ENCODE measurements around the gene MITF. TPM values are rescaled to one million over a fixed set of nuclear protein-coding genes. Genes with fewer than 3 reads are reported as not detected.
"Not testable (repeated sequence)": the region's sequence is repeated elsewhere in the genome, so short reads cannot be mapped to it uniquely, and the experiment has no call there.

MITF gene
- total and polyA plus RNA-seq, 3 experiments from 2014 or later: 0.38 to 0.81 TPM; not detected in 1

- H3K9me3 ChIP-seq (ENCODE audit: low read length); H3K36me3 ChIP-seq (ENCODE audit: insufficient read depth, low read length); DNase-seq; POLR2A ChIA-PET; H3K27ac Mint-ChIP-seq; CTCF ChIA-PET; H3K36me3 Mint-ChIP-seq; H3K4me1 ChIP-seq (ENCODE audit: insufficient read depth, low read length); H3K4me1 Mint-ChIP-seq; H3K27me3 ChIP-seq (ENCODE audit: insufficient read depth, low read length, poor library complexity, severe bottlenecking); H3K4me3 ChIP-seq (ENCODE audit: low read length); H3K27me3 Mint-ChIP-seq; H3K4me3 Mint-ChIP-seq; H3K9me3 Mint-ChIP-seq; H3K27ac ChIP-seq (ENCODE audit: low read depth, low read length): not testable (repeated sequence)
Measured at GRCh38 chr3:69920009-69920408, 180.7 kb downstream of the MITF start.

DNA sequence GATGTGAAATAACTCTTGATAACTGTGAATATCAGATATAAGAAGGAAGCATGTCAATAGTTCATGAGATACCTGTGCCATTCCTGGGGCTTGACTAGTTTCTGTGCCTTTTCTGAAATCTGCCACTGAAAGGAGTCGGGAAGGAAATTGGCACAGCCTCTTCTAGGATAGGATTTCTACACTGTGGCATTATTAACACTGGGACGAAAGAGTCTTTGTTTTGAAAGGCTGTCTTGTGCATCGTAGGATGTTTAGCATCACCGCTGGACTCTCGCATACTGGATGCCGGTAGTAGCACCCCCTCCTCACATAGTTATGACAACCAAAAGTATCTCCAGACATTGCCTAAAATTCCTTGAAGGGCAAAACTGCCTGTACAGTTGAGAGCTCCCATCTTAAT, 182.4 kb downstream of the MITF start:
- ChIA-PET CTCF (no interaction called here), POLR2A (no interaction called here)
- no peaks in the 10 kb centered on the region for H3K27me3 Mint-ChIP-seq
- H3K27ac ChIP-seq (ENCODE audit: low read depth, low read length): no peak overlapping the region
- no peaks in the 10 kb centered on the region for H3K9me3 ChIP-seq (ENCODE audit: low read length)
- H3K27ac Mint-ChIP-seq: no peak overlapping the region
- H3K4me3 ChIP-seq (ENCODE audit: low read length): no peak overlapping the region
- H3K9me3 Mint-ChIP-seq: peaks cover 0 to 2% (median 0%) of the 10 kb centered on the region in 5 donors
- H3K4me3 Mint-ChIP-seq: no peak overlapping the region
- no peaks in the 10 kb centered on the region for H3K4me1 Mint-ChIP-seq
- H3K27me3 ChIP-seq (ENCODE audit: insufficient read depth, low read length, poor library complexity, severe bottlenecking): no peaks in the 10 kb centered on the region
- H3K4me1 ChIP-seq (ENCODE audit: insufficient read depth, low read length): no peaks in the 10 kb centered on the region
- H3K36me3 ChIP-seq (ENCODE audit: insufficient read depth, low read length): no peaks in the 10 kb centered on the region
- no peak for DNase-seq
- no peaks in the 10 kb centered on the region for H3K36me3 Mint-ChIP-seq

GRCh38 chr3:69922521-69923000, 183.3 kb downstream of the MITF start:
- Mint-ChIP-seq H3K36me3 (no peaks in the 10 kb centered on the region), H3K27me3 (no peaks in the 10 kb centered on the region), H3K4me1 (no peaks in the 10 kb centered on the region), H3K27ac (no peak overlapping the region), H3K9me3 (peaks cover 0 to 2% (median 0%) of the 10 kb centered on the region in 5 donors), H3K4me3 (no peak overlapping the region)
- Histone ChIP-seq H3K27ac (ENCODE audit: low read depth, low read length) (no peak overlapping the region), H3K4me1 (ENCODE audit: insufficient read depth, low read length) (no peaks in the 10 kb centered on the region), H3K36me3 (ENCODE audit: insufficient read depth, low read length) (no peaks in the 10 kb centered on the region), H3K27me3 (ENCODE audit: insufficient read depth, low read length, poor library complexity, severe bottlenecking) (no peaks in the 10 kb centered on the region), H3K4me3 (ENCODE audit: low read length) (no peak overlapping the region), H3K9me3 (ENCODE audit: low read length) (no peaks in the 10 kb centered on the region)
- CTCF ChIA-PET: no interaction called here
- DNase-seq: no peak
- POLR2A ChIA-PET: no interaction called here

DNA sequence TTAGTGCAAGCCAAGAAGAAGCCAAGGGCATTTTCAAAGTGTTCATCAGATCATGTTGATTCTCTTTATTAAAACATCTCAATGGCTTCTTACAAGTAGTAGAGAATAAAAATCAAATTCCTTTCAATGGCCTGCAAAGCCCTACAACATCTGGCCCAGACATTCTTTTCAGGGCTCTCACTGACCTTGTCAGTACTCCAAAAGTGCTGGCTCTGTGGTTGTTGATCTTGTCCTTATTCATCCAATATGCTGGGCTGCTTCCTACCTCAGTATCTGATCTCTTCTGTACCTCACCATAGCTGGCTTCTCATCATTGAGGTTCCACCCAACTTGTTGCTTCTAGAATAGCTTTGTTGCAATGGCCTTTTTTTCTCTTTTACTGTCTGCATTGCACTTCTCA, 186.2 kb downstream of the MITF start:
- H3K27me3 Mint-ChIP-seq: no peaks in the 10 kb centered on the region
- Histone ChIP-seq H3K36me3 (ENCODE audit: insufficient read depth, low read length) (no peaks in the 10 kb centered on the region), H3K9me3 (ENCODE audit: low read length) (no peaks in the 10 kb centered on the region), H3K27me3 (ENCODE audit: insufficient read depth, low read length, poor library complexity, severe bottlenecking) (no peaks in the 10 kb centered on the region), H3K4me1 (ENCODE audit: insufficient read depth, low read length) (no peaks in the 10 kb centered on the region), H3K27ac (ENCODE audit: low read depth, low read length) (no peak overlapping the region), H3K4me3 (ENCODE audit: low read length) (no peak overlapping the region)
- POLR2A ChIA-PET: no interaction called here
- no peaks in the 10 kb centered on the region for H3K4me1 Mint-ChIP-seq
- no peaks in the 10 kb centered on the region for H3K36me3 Mint-ChIP-seq
- DNase-seq: no peak
- CTCF ChIA-PET: no interaction called here
- H3K9me3 Mint-ChIP-seq: peaks cover 0 to 3% (median 0%) of the 10 kb centered on the region in 5 donors
- no peak overlapping the region for H3K27ac Mint-ChIP-seq
- no peak overlapping the region for H3K4me3 Mint-ChIP-seq

DNA sequence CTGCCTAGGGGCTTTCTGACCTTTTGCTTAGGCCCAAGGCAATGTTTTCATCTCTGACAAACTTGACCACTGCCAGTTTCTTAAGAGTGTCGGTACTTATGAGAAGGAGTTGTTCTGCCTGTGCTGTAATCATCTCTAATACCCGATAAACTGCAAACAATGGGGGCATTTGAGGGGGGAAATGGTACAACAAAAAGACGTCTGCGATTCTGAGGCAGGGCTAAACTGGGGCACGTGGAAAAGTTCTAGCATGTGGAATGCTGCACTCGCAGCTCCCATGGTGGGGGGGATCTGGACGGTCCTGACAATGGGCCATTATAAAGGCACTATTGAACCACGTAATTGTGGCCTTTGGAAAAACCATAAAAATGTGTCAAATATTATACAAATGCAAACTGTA, 187.1 kb downstream of the MITF start:
- no peaks in the 10 kb centered on the region for H3K9me3 ChIP-seq (ENCODE audit: low read length)
- POLR2A ChIA-PET: no interaction called here
- DNase-seq: no peak
- Mint-ChIP-seq H3K9me3 (peaks cover 0 to 3% (median 0%) of the 10 kb centered on the region in 5 donors), H3K27me3 (no peaks in the 10 kb centered on the region), H3K27ac (no peak overlapping the region), H3K36me3 (no peaks in the 10 kb centered on the region), H3K4me1 (no peaks in the 10 kb centered on the region), H3K4me3 (no peak overlapping the region)
- no peaks in the 10 kb centered on the region for H3K27me3 ChIP-seq (ENCODE audit: insufficient read depth, low read length, poor library complexity, severe bottlenecking)
- H3K27ac ChIP-seq (ENCODE audit: low read depth, low read length): no peak overlapping the region
- H3K36me3 ChIP-seq (ENCODE audit: insufficient read depth, low read length): no peaks in the 10 kb centered on the region
- no peaks in the 10 kb centered on the region for H3K4me1 ChIP-seq (ENCODE audit: insufficient read depth, low read length)
- CTCF ChIA-PET: no interaction called here
- no peak overlapping the region for H3K4me3 ChIP-seq (ENCODE audit: low read length)

- Mint-ChIP-seq H3K27me3 (no peaks in the 10 kb centered on the region), H3K4me3 (no peak overlapping the region), H3K4me1 (no peaks in the 10 kb centered on the region), H3K9me3 (peaks cover 0 to 3% (median 0%) of the 10 kb centered on the region in 5 donors), H3K27ac (no peak overlapping the region), H3K36me3 (no peaks in the 10 kb centered on the region)
- DNase-seq: no peak
- Histone ChIP-seq H3K9me3 (ENCODE audit: low read length) (no peaks in the 10 kb centered on the region), H3K27ac (ENCODE audit: low read depth, low read length) (no peak overlapping the region), H3K4me3 (ENCODE audit: low read length) (no peak overlapping the region), H3K36me3 (ENCODE audit: insufficient read depth, low read length) (no peaks in the 10 kb centered on the region), H3K27me3 (ENCODE audit: insufficient read depth, low read length, poor library complexity, severe bottlenecking) (no peaks in the 10 kb centered on the region), H3K4me1 (ENCODE audit: insufficient read depth, low read length) (no peaks in the 10 kb centered on the region)
- POLR2A ChIA-PET: no interaction called here
- CTCF ChIA-PET: no interaction called here
Measured at GRCh38 chr3:69927571-69927970, 188.3 kb downstream of the MITF start.

- Histone ChIP-seq H3K4me1 (ENCODE audit: insufficient read depth, low read length) (no peaks in the 10 kb centered on the region), H3K36me3 (ENCODE audit: insufficient read depth, low read length) (no peaks in the 10 kb centered on the region), H3K4me3 (ENCODE audit: low read length) (no peak overlapping the region), H3K27me3 (ENCODE audit: insufficient read depth, low read length, poor library complexity, severe bottlenecking) (no peaks in the 10 kb centered on the region), H3K9me3 (ENCODE audit: low read length) (no peaks in the 10 kb centered on the region), H3K27ac (ENCODE audit: low read depth, low read length) (no peak overlapping the region)
- H3K4me1 Mint-ChIP-seq: no peaks in the 10 kb centered on the region
- POLR2A ChIA-PET: no interaction called here
- H3K4me3 Mint-ChIP-seq: no peak overlapping the region
- CTCF ChIA-PET: no interaction called here
- peaks cover 0 to 3% (median 0%) of the 10 kb centered on the region in 5 donors for H3K9me3 Mint-ChIP-seq
- no peaks in the 10 kb centered on the region for H3K27me3 Mint-ChIP-seq
- no peak for DNase-seq
- no peak overlapping the region for H3K27ac Mint-ChIP-seq
- no peaks in the 10 kb centered on the region for H3K36me3 Mint-ChIP-seq
Measured at GRCh38 chr3:69929019-69929418, 189.8 kb downstream of the MITF start.

GRCh38 chr3:69930564-69930963, 191.3 kb downstream of the MITF start:
- Histone ChIP-seq H3K36me3 (ENCODE audit: insufficient read depth, low read length) (no peaks in the 10 kb centered on the region), H3K27me3 (ENCODE audit: insufficient read depth, low read length, poor library complexity, severe bottlenecking) (no peaks in the 10 kb centered on the region), H3K9me3 (ENCODE audit: low read length) (no peaks in the 10 kb centered on the region), H3K27ac (ENCODE audit: low read depth, low read length) (no peak overlapping the region), H3K4me3 (ENCODE audit: low read length) (no peak overlapping the region), H3K4me1 (ENCODE audit: insufficient read depth, low read length) (no peaks in the 10 kb centered on the region)
- POLR2A ChIA-PET: no interaction called here
- Mint-ChIP-seq H3K9me3 (peaks cover 0 to 3% (median 0%) of the 10 kb centered on the region in 5 donors), H3K27ac (no peak overlapping the region), H3K4me3 (no peak overlapping the region), H3K27me3 (no peaks in the 10 kb centered on the region), H3K36me3 (no peaks in the 10 kb centered on the region), H3K4me1 (no peaks in the 10 kb centered on the region)
- DNase-seq: no peak
- CTCF ChIA-PET: no interaction called here

GRCh38 chr3:69932087-69932486, 192.8 kb downstream of the MITF start:
- DNase-seq: no peak
- H3K36me3 Mint-ChIP-seq: no peaks in the 10 kb centered on the region
- Histone ChIP-seq H3K4me1 (ENCODE audit: insufficient read depth, low read length) (no peaks in the 10 kb centered on the region), H3K9me3 (ENCODE audit: low read length) (no peaks in the 10 kb centered on the region), H3K4me3 (ENCODE audit: low read length) (no peak overlapping the region), H3K36me3 (ENCODE audit: insufficient read depth, low read length) (no peaks in the 10 kb centered on the region), H3K27me3 (ENCODE audit: insufficient read depth, low read length, poor library complexity, severe bottlenecking) (no peaks in the 10 kb centered on the region), H3K27ac (ENCODE audit: low read depth, low read length) (no peak overlapping the region)
- H3K27ac Mint-ChIP-seq: no peak overlapping the region
- H3K27me3 Mint-ChIP-seq: no peaks in the 10 kb centered on the region
- ChIA-PET CTCF (interaction anchor here (0.5 kb wide), 1 partner anchor 36 kb away, joined by 3 read pairs; no protein-coding TSS in a partner anchor), POLR2A (no interaction called here)
- no peaks in the 10 kb centered on the region for H3K4me1 Mint-ChIP-seq
- peaks cover 0 to 3% (median 0%) of the 10 kb centered on the region in 5 donors for H3K9me3 Mint-ChIP-seq
- no peak overlapping the region for H3K4me3 Mint-ChIP-seq
